Thyroid gland (tissue), 4 donors: ENCODE data around the gene UBAP2.

Source experiments
- CTCF ChIP-seq, 6 experiments: fragments of 200-600 bp in 3 of 6; fragments of 450-650 bp in 3 of 6; sonication (generic) in 3 of 6; IDR thresholded peaks; one replicate each; pipeline ENCODE4 v1.5.1; 2016 to 2019; ENCODE audit warnings: antibody characterized with exemption in 6 of 6, mild to moderate bottlenecking in 2 of 6, inconsistent platforms in 1 of 6, moderate library complexity in 1 of 6
- POLR2A ChIP-seq, 2 donors: fragments of 450-650 bp; IDR thresholded peaks; one replicate each; pipeline ENCODE4 v1.6.1; 2017; ENCODE audit warnings: antibody characterized with exemption in 2 of 2, mild to moderate bottlenecking in 2 of 2, moderate library complexity in 1 of 2

GRCh38 chr9:33878691-33879366 is 169.9 kb downstream of the UBAP2 start:
- TF ChIP-seq CTCF (IDR thresholded peaks at IDR 0.05), result no peak
- no peak for TF ChIP-seq POLR2A (IDR thresholded peaks at IDR 0.05)
